Natural killer cell treated with Interleukin-12 subunit alpha and Interleukin-12 subunit beta and Interleukin-15 and Interleukin-18, amount 100 ng/mL, for 72 hours (primary cell): ENCODE measurements around the gene ZBTB17. TPM values are rescaled to one million over a fixed set of nuclear protein-coding genes. Genes with fewer than 3 reads are reported as not detected.

Experiments used
- ATAC-seq, 2 donors: fragments of 150-1000 bp; cut with Tn5 transposase in 1 of 2; sonication (Bioruptor Pico), chemical (Tn5 transposase) in 1 of 2; 2 replicates each; pipeline ENCODE4 v1.10.0; 2021
- DNase-seq: peaks from one replicate; pipeline ENCODE4 v3.0.0; 2022; ENCODE audit warnings: low spot score
- H3K27ac Mint-ChIP-seq, 2 donors: 1 replicate in 1 of 2; 2 replicates in 1 of 2; pipeline ENCODE4 v1.8.0; 2022; ENCODE audit warnings: mixed read lengths in 2 of 2, mild to moderate bottlenecking in 1 of 2, moderate library complexity in 1 of 2
- H3K27me3 Mint-ChIP-seq, 2 donors: 1 replicate in 1 of 2; 2 replicates in 1 of 2; pipeline ENCODE4 v1.8.0; 2022; ENCODE audit warnings: mixed read lengths in 2 of 2
- H3K36me3 Mint-ChIP-seq: one replicate; pipeline ENCODE4 v1.8.0; 2022; ENCODE audit warnings: mixed read lengths
- H3K4me1 Mint-ChIP-seq, 2 donors: 1 replicate in 1 of 2; 2 replicates in 1 of 2; pipeline ENCODE4 v1.8.0; 2022; ENCODE audit warnings: low read depth in 2 of 2, mixed read lengths in 2 of 2, mild to moderate bottlenecking in 1 of 2
- H3K4me3 Mint-ChIP-seq: one replicate; pipeline ENCODE4 v1.8.0; 2022; ENCODE audit warnings: mixed read lengths
- H3K9me3 Mint-ChIP-seq: 2 replicates; pipeline ENCODE4 v1.8.0; 2022; ENCODE audit warnings: mixed read lengths
- total RNA-seq, 2 donors: library from RNA; stranded (reverse); gene quantifications; one replicate each; pipeline ENCODE4 v1.2.3, GENCODE V29; 2022

Gene ZBTB17
- total RNA-seq, 2 donors from 2014 or later: 75.6 to 102 TPM

GRCh38 chr1:15948595-15949452, 27.1 kb downstream of the ZBTB17 start:
- no peaks in the 10 kb centered on the region for H3K9me3 Mint-ChIP-seq
- peaks cover 66 to 67% of the 10 kb centered on the region in 2 donors for H3K4me1 Mint-ChIP-seq
- H3K27me3 Mint-ChIP-seq: no peaks in the 10 kb centered on the region
- H3K4me3 Mint-ChIP-seq: peak overlapping the region; percentile 85
- H3K36me3 Mint-ChIP-seq: no peaks in the 10 kb centered on the region
- ATAC-seq: peak in 1 of 2 donors; percentile 0
- peak overlapping the region; percentile 88 to 92 for H3K27ac Mint-ChIP-seq
- DNase-seq: no peak

GRCh38 chr1:15948091-15948591, 27.8 kb downstream of the ZBTB17 start:
- H3K4me3 Mint-ChIP-seq: peak overlapping the region; percentile 85

GRCh38 chr1:15947382-15948090, 28.4 kb downstream of the ZBTB17 start:
- H3K4me1 Mint-ChIP-seq: peaks cover 58% of the 10 kb centered on the region in 2 donors
- peak overlapping the region; percentile 88 to 92 for H3K27ac Mint-ChIP-seq
- ATAC-seq (no peak), DNase-seq (no peak)
- peak overlapping the region; percentile 85 for H3K4me3 Mint-ChIP-seq
- H3K27me3 Mint-ChIP-seq: no peaks in the 10 kb centered on the region
- no peaks in the 10 kb centered on the region for H3K36me3 Mint-ChIP-seq
- H3K9me3 Mint-ChIP-seq: no peaks in the 10 kb centered on the region

More at GRCh38 chr1:15948091-15948591, 27.8 kb downstream of the ZBTB17 start:
- H3K4me1 Mint-ChIP-seq: peaks cover 62 to 63% of the 10 kb centered on the region in 2 donors
- ATAC-seq: no peak
- no peaks in the 10 kb centered on the region for H3K36me3 Mint-ChIP-seq
- no peaks in the 10 kb centered on the region for H3K27me3 Mint-ChIP-seq
- peak overlapping the region; percentile 88 to 92 for H3K27ac Mint-ChIP-seq
- H3K9me3 Mint-ChIP-seq: no peaks in the 10 kb centered on the region
- no peak for DNase-seq

GRCh38 chr1:15946571-15947381, 29.1 kb downstream of the ZBTB17 start:
- peaks cover 50 to 53% of the 10 kb centered on the region in 2 donors for H3K4me1 Mint-ChIP-seq
- H3K4me3 Mint-ChIP-seq: no peak overlapping the region
- DNase-seq: no peak
- ATAC-seq: no peak
- H3K36me3 Mint-ChIP-seq: no peaks in the 10 kb centered on the region
- no peaks in the 10 kb centered on the region for H3K27me3 Mint-ChIP-seq
- H3K27ac Mint-ChIP-seq: peak overlapping the region in 1 of 2 donors; percentile 88
- H3K9me3 Mint-ChIP-seq: no peaks in the 10 kb centered on the region

- DNase-seq (no peak), ATAC-seq (no peak)
- H3K4me1 Mint-ChIP-seq: peaks cover 42 to 46% of the 10 kb centered on the region in 2 donors
- no peaks in the 10 kb centered on the region for H3K36me3 Mint-ChIP-seq
- no peaks in the 10 kb centered on the region for H3K27me3 Mint-ChIP-seq
- no peaks in the 10 kb centered on the region for H3K9me3 Mint-ChIP-seq
- H3K4me3 Mint-ChIP-seq: no peak overlapping the region
- H3K27ac Mint-ChIP-seq: peak overlapping the region in 1 of 2 donors; percentile 88
Observed at GRCh38 chr1:15945832-15946448, 30.0 kb downstream of the ZBTB17 start.

GRCh38 chr1:15945011-15945831, 30.7 kb downstream of the ZBTB17 start:
- Mint-ChIP-seq H3K27ac (no peak overlapping the region), H3K4me3 (no peak overlapping the region), H3K36me3 (no peaks in the 10 kb centered on the region), H3K4me1 (peaks cover 35 to 38% of the 10 kb centered on the region in 2 donors), H3K9me3 (no peaks in the 10 kb centered on the region), H3K27me3 (no peaks in the 10 kb centered on the region)
- ATAC-seq (no peak), DNase-seq (no peak)

- H3K27me3 Mint-ChIP-seq: no peaks in the 10 kb centered on the region
- DNase-seq: no peak
- H3K36me3 Mint-ChIP-seq: no peaks in the 10 kb centered on the region
- H3K9me3 Mint-ChIP-seq: no peaks in the 10 kb centered on the region
- ATAC-seq: no peak
- H3K27ac Mint-ChIP-seq: no peak overlapping the region
- no peak overlapping the region for H3K4me3 Mint-ChIP-seq
- peaks cover 27 to 32% of the 10 kb centered on the region in 2 donors for H3K4me1 Mint-ChIP-seq
Observed at GRCh38 chr1:15944308-15945010, 31.4 kb downstream of the ZBTB17 start.

GRCh38 chr1:15943992-15944307, 32.0 kb downstream of the ZBTB17 start:
- Mint-ChIP-seq H3K4me1 (peaks cover 22 to 30% of the 10 kb centered on the region in 2 donors), H3K27me3 (no peaks in the 10 kb centered on the region), H3K27ac (no peak overlapping the region), H3K4me3 (no peak overlapping the region), H3K9me3 (no peaks in the 10 kb centered on the region), H3K36me3 (no peaks in the 10 kb centered on the region)
- ATAC-seq (no peak), DNase-seq (no peak)

- Mint-ChIP-seq H3K4me1 (peaks cover 17 to 25% of the 10 kb centered on the region in 2 donors), H3K4me3 (no peak overlapping the region), H3K27ac (no peak overlapping the region), H3K27me3 (no peaks in the 10 kb centered on the region), H3K36me3 (no peaks in the 10 kb centered on the region), H3K9me3 (no peaks in the 10 kb centered on the region)
- no peak for ATAC-seq
- DNase-seq: no peak
Observed at GRCh38 chr1:15943328-15943991, 32.4 kb downstream of the ZBTB17 start.

- Mint-ChIP-seq H3K4me3 (no peak overlapping the region), H3K27me3 (no peaks in the 10 kb centered on the region), H3K9me3 (no peaks in the 10 kb centered on the region), H3K4me1 (peaks cover 10 to 19% of the 10 kb centered on the region in 2 donors), H3K27ac (no peak overlapping the region), H3K36me3 (no peaks in the 10 kb centered on the region)
- no peak for ATAC-seq
- DNase-seq: no peak
Observed at GRCh38 chr1:15942661-15943327, 33.1 kb downstream of the ZBTB17 start.

- H3K36me3 Mint-ChIP-seq: peaks cover 4% of the 10 kb centered on the region
- H3K4me1 Mint-ChIP-seq: peaks cover 10 to 16% of the 10 kb centered on the region in 2 donors
- no peaks in the 10 kb centered on the region for H3K9me3 Mint-ChIP-seq
- no peaks in the 10 kb centered on the region for H3K27me3 Mint-ChIP-seq
- H3K27ac Mint-ChIP-seq: no peak overlapping the region
- H3K4me3 Mint-ChIP-seq: no peak overlapping the region
- DNase-seq (no peak), ATAC-seq (no peak)
Observed at GRCh38 chr1:15941899-15942660, 33.8 kb downstream of the ZBTB17 start.
